Umbilical cord (tissue), 2 donors: ENCODE measurements around the gene BCL7C. TPM values are rescaled to one million over a fixed set of nuclear protein-coding genes. Genes with fewer than 3 reads are reported as not detected.
A peak's percentile ranks its signal among the peaks of the same experiment; 100 is the strongest.
"Not testable (repeated sequence)": the region's sequence is repeated elsewhere in the genome, so short reads cannot be mapped to it uniquely, and the experiment has no call there.

Source experiments
- DNase-seq: peaks from one replicate; pipeline ENCODE4 v3.0.0-alpha.2; 2015; ENCODE audit warnings: low spot score
- total RNA-seq: library from RNA; depleted of rRNA; stranded (reverse); fragments of >200 nt; gene quantifications from one replicate; pipeline ENCODE4 v1.2.3, GENCODE V29; 2014; ENCODE audit warnings: low replicate concordance; ENCODE audit not compliant: insufficient read depth

Gene BCL7C
- total RNA-seq, 1 donor from 2014 or later, result 27.0 TPM

DNA sequence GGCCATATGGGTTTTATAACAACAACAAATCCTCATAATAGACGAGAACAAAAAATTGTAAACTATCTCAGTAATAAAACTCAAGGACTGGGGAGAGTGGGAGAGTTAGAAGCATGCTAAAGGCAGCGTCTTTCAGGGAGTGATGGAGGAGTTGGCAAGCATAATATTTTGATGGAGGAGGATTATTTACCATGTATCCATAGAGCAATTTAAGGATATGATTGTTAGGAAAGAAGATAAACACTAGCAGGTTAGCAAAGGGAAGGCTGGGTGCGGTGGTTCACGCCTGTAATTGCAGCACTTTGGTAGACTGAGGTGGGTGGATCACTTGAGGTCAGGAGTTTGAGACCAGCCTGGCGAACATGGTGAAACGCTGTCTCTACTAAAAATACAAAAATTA is 27.8 kb downstream of the BCL7C start:
- DNase-seq, result no peak

DNA sequence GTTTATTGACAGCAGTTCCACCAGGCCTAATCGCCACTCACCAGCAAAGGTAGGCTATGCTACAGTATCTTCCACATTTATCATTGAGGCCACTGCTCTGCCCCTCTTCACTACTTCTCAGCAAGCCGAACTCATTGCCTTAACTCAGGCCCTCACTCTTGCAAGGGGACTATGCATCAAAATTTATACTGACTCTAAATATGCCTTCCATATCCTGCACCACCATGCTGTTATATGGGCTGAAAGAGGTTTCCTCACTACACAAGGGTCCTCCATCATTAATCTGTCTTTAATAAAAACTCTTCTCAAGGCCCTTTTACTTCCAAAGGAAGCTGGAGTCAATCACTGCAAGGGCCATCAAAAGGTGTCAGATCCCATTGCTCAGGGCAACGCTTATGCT is 30.7 kb downstream of the BCL7C start:
- not testable (repeated sequence) for DNase-seq

DNA sequence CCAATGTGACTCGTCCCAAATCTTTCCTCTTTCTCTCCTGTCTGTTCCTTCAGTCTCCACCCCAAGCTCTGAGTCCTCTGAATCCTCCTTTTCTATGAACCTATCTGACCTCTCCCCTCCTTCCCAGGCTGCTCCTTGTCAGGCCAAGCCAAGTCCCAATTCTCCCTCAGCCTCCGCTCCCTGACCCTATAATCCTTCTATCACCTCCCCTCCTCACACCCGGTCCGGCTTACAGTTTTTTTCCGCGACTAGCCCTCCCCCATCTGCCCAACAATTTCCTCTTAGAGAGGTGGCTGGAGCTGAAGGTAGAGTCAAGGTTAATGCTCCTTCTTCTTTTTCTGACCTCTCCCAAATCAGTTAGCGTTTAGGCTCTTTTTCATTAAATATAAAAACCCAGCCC is 33.1 kb downstream of the BCL7C start:
- not testable (repeated sequence) for DNase-seq

DNA sequence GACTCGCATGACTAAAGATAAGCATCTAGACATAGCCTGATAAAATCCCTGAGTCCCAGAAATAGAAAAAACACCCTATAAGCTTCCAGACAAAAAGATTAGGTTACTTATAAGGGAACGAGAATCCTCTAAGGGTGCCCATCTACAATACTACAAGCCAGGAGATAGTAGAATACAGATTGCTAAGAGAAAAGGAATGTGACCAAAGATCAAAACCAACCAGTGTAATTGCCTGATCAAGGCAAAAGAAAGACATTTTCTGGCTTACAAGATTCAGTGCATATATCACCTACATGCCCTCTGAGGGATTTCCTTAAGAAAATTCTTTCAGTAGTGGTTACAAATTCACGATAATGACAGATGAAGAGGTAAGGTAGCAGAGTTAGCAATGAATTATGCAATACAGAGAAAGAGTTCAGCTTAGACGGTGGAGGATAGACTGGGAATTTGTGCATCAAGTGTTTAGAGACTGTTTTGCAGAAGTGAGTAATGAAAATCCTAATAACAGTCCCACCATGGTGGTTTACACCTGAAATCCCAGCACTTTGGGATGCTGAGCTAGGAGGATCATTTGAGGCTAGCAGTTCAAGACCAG is 35.0 kb downstream of the BCL7C start:
- no peak for DNase-seq

DNA sequence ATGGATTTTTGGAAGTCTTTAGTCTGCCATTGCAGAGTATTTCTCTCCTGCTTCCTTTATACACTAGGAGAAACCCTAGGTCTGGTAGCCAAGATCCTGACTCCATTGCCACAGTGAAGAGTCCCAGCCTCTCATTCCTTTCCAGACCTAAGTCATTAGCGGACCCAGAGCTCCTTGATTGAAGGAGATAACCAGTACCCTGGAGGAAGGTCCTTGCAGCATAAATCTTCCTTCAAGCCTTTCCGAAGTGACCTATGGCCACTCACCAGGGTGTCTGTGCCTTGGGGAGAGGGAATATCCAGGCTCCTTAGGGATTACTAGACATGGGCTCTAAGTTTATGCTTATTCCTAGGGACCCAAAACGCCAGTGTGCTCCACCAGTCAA is 35.8 kb downstream of the BCL7C start:
- DNase-seq, result no peak

DNA sequence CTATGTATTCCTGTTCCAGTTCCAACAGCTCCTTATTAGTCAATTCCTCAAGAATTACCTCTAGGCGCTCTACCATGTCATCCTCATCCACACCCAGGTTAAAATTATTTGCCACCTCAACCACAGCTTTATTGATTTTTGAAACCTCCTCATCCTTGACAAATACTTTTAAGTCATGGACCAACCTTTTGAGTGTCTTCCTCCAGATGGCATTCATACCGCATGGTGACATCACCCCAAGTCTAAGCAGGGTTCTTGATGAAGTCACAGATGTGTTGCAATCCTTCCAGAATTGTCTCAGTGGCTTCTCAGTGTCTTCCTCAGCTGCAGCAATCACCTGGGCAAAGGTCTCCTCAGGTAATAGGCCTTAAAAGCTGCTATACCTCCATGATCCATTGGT is 40.1 kb downstream of the BCL7C start:
- DNase-seq, result no peak

DNA sequence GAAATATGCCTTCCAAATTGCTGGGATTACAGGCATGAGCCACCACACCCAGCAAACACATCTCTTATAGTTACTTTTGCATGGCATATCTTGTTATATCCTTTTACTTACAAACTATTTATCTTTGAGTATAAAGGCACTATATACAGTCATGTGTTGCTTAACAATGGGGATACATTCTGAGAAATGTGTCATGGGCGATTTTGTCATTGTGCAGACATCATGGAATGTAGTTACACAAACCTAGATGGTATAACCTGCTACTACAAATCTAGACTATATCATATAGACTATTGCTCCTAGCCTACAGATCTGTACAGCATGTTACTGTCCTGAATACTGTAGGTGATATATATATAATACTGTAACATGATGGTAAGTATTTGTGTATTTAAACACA is 43.6 kb downstream of the BCL7C start:
- DNase-seq, result no peak

DNA sequence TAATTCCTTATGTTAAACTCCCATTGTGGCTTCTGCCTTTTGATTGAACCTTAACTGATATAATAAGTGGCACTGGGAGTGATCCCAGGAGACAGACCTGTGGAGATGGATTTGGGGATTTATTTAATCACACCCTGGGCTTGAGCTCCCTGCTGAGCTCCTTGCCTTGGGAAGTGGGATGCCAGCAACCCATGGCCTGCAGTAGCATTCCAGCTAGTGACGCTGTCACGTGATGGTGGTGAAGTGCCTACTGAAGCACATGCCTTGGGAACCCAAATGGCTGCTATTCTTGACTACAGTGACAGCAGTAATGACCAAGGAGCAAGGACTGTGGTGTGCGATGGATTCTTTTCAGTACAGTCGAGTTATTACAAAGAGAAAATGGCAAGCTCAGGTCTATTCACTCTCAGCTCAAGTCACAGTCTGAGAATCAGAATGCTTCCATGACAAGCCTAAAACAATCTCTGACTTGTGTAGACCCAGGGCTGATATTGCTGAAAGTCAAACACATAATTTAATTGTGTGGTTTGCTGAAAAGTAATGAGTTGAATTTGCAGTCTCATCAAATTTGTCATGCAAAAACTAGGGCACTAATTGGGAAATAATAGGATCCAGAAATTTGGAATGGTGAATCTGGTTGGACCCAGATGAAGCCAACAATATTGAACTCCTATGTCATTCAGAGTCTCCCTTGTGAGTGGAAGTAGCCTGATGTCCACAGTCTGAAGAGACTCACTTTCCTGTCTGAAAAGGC is 47.1 kb downstream of the BCL7C start:
- DNase-seq, result no peak

DNA sequence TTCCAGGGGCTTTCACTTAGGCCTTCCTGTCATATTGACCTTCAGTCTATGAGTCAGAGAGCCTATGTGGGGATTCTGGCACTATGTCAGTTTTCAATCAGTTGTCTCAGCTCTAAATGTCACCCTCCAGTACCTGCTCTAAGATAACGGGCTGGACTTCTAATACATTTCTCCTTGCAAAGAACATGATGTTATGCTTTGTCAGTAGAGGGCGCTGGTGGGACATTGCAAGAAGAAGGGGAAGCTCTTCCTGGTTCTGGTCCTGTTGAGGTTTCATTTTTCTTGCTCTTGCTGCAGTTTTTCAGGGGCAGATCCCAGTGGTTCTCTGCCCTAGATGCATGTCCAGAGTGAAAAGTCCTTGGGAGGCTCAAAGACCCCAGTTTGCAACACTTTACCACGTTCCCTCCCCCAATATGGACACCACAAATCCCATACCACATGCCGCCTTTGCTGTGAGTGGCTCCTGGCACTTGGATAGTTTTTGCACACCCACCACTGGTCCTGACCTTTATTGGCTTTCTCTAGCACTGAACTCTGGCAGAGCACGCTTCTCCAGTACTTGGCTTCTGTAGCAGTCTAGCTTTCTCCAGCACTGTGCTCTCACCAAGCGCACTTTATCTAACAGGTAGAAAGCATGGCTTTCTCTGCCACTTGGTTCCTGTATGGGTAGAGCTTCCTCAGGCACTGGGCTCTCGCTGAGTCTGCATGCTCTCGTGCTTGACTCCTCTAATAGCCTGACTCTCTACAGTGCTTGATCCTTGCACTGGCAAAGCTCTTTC is 49.0 kb downstream of the BCL7C start:
- DNase-seq, result peak; percentile 83

DNA sequence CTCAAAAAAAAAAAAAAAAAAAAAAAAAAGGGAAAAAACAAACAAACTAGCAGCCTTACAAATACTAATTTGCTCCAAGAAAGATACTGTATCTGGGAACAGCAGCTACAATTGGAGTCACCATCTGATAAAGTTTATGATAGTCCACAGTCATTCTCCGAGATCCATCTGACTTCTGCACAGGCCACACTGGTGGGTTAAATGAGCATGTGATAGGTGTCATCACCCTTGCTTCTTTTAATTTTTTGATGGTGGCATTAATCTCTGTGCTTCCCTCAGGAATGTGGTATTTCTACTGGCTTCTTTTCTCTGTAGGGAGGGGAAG is 49.6 kb downstream of the BCL7C start:
- no peak for DNase-seq

DNA sequence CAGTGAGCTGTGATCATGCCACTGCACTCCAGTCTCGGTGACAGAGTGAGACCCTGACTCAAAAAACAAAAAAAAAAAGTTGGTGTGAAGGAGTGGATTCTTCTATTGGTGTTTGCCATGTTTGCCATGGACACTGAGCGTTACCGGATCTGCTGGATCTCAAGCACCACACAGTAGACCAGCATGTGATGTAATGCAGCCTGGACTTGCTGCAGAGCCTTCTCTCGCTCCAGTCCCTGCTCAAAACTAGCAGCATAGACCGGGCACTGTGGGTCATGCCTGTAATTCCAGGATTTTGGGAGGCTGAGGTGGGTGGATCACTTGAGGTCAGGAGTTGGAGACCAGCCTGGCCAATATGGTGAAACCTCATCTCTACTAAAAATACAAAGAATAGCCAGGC is 50.4 kb downstream of the BCL7C start:
- no peak for DNase-seq

DNA sequence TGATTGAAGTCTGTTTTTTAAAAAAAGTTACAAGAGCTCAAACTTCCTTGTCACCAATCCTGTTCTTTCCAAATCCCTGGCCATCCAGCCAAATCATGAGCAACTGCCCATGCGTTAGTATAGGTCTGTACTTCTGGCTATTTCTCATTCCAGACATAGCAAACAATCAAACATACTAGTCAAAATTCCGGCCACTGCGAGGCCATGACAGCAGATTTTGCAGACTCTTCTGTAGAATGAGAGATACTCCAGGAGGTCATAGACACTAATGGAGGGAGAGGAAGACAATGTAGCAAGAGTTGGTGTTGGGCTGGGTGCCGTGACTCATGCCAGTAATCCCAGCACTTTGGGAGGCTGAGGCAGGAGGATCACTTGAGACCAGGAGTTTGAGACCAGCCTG is 50.9 kb downstream of the BCL7C start:
- no peak for DNase-seq

DNA sequence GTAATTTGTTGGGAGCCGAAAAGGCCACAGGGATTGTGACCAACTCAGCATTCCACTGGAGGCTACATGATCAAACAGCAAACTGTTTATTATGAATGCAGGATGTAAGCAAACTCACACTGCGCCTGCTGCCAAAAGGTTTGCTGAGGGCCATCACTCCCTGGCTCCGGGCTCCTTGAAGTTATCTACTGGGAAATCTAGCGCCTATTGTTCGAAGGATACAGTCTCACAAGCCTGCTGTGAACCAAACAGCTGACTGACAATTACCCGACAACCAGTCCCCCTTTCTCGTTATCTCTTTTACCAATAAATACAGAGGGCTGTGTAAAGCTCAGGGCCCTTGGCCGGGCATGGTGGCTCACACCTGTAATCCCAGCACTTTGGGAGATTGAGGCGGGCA is 52.5 kb downstream of the BCL7C start:
- no peak for DNase-seq

DNA sequence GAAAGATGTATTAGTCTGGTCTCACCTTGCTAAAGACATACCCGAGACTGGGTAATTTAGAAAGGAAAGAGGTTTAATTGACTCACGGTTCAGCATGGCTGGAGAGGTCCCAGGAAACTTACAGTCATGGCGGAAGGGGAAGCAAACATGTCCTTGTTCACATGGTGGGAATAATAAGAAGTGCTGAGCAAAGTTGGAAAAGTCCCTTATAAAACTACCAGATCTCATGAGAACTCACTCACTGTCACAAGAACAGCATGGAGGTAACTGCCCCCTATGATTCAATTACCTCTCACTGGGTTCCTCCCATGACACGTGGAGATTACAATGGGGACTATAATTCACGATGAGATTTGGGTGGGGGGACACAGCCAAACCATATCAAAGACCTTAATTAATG is 53.3 kb downstream of the BCL7C start:
- no peak for DNase-seq

DNA sequence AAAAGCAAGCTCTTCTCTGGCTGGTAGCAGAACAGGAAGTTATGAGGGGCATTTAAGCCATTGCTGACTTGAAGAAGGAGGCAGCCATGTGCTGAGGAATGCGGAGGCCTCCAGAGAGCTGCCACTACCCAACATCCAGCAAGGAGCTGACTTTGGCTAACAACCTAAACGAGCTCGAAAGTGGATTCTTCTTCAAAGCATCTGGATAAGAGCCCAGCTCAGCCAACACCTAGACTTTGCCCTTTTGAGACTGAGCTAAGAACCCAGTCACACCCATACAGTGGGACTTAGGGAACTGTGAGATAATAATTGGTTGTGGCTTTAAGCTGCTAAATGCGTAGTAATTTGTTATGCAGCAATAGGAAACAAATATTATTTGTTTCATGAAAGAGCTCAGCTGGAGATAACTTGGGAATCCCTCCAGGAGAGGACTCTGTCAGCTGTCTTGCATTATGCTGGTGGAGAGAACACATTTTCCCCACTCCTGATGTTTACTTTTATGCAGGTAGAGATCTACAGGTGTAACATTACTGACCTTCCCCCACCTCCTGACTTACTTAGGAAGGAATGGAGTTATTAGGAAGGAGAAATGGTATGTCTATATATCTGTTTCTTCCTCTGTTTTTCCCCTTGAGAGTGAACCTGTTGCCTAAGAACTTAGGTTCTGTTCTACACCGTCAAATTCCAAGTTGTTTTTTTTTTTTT is 54.2 kb downstream of the BCL7C start:
- DNase-seq, result peak; percentile 32

DNA sequence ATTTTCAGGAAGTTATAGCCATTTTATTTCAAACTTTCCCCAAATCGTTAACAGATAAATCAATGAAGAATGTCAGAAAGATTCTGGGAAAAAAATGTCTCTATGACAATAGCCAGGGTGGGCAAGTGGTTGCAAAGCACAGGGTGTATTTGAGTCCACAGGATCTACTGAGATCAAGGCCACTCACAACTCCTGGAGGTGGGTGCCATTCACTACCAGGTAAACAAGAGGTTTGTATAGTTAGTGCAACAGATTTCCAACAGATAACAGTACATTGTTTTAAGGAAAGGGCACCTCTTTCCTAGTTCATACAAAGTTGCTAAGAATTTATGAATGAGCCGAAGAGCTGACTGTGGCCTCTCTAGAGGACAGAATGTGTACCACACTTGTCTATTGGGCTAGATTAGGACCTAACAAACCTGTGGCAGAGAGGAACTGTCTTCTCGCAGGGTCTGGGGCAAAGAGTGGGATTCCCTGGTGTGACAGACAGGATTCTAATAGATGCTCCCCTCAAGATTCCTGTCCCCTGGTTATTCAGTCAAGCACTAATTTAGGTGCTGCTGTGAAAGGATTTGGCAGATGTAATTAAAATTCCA is 54.9 kb downstream of the BCL7C start:
- no peak for DNase-seq

DNA sequence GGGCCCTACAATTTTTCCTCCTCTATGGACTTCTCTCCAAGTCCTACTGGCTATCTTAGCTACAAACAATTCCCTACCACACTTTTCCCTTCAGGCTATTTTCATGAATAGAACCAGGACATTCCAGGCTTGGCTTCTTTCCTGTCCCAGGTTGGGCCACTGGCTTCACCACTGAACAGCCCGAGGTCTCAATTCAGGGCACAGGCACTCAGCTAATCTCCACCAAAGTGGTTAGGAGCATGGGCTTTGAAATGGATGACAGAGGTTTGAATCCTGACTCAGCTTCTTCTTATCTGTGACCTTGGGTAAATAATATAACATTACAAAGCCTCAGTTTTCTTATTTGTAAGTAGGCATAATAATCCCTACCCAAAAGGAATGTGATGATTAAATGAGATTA is 56.0 kb downstream of the BCL7C start:
- DNase-seq, result no peak

Other genes with a start within 250 kb of the BCL7C start
- gene PRR14, start 243.1 kb downstream of the BCL7C start, total RNA-seq, result 0.96 TPM
- 13.5 TPM for gene FBRS, start 235.6 kb downstream of the BCL7C start, total RNA-seq
- gene SRCAP, start 194.9 kb downstream of the BCL7C start, total RNA-seq, result 22.6 TPM
- 5.5 TPM for gene PHKG2, start 145.7 kb downstream of the BCL7C start, total RNA-seq
- not detected for gene CFAP119, start 132.0 kb downstream of the BCL7C start, total RNA-seq
- 28.6 TPM for gene RNF40, start 131.8 kb downstream of the BCL7C start, total RNA-seq
- 5.1 TPM for gene ZNF629, start 106.9 kb downstream of the BCL7C start, total RNA-seq
- 2.6 TPM for gene CTF1, start 2.5 kb upstream of the BCL7C start, total RNA-seq
- 10.6 TPM for gene FBXL19, start 29.5 kb upstream of the BCL7C start, total RNA-seq
- gene ORAI3, start 55.0 kb upstream of the BCL7C start, total RNA-seq, result 26.5 TPM
- 1.2 TPM for gene SETD1A, start 63.7 kb upstream of the BCL7C start, total RNA-seq
- 26.0 TPM for gene HSD3B7, start 91.1 kb upstream of the BCL7C start, total RNA-seq
- gene STX1B, start 116.6 kb upstream of the BCL7C start, total RNA-seq, result 1.2 TPM
- 7.9 TPM for gene STX4, start 139.5 kb upstream of the BCL7C start, total RNA-seq
- gene ZNF668, start 180.2 kb upstream of the BCL7C start, total RNA-seq, result 10.6 TPM
- gene ZNF646, start 180.3 kb upstream of the BCL7C start, total RNA-seq, result 5.5 TPM
- gene PRSS53, start 194.9 kb upstream of the BCL7C start, total RNA-seq, result 10.4 TPM
- gene VKORC1, start 200.7 kb upstream of the BCL7C start, total RNA-seq, result 112 TPM
- 8.9 TPM for gene BCKDK, start 214.3 kb upstream of the BCL7C start, total RNA-seq
- gene KAT8, start 223.6 kb upstream of the BCL7C start, total RNA-seq, result 32.5 TPM
- 3.6 TPM for gene PRSS8, start 241.7 kb upstream of the BCL7C start, total RNA-seq